ENCODE measurements around the gene MRPS24. TPM values are rescaled to one million over a fixed set of nuclear protein-coding genes. Genes with fewer than 3 reads are reported as not detected.

MRPS24 gene
- total and polyA plus RNA-seq, 2 experiments from 2014 or later, result 172 to 183 TPM

DNA sequence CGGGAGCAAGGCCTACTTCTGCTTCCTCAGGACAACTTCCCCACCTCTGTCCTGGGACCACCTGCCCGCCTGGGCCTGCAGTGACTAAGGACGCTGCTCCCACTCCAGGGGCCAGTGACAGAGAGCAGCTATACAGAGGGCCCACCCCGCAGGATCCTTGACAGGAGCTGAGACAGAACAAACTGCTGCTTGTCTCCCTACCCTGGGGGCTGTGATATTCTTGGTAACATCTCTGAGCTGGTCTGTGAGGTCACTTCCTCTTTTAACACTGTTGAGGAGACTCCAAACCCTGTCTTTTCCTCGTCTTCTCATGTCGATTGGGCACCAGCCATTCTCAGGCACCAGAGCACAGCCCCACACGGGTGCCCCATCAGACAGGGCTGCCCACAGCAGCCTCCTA, 6.9 kb upstream of the MRPS24 start:
- H3K36me3 ChIP-seq, result peaks cover 13% of the 10 kb centered on the region
- DNase-seq (ENCODE audit: low read depth in 1 of 2, low spot score in 1 of 2), result no peak
- TF ChIP-seq, protein P1, sequence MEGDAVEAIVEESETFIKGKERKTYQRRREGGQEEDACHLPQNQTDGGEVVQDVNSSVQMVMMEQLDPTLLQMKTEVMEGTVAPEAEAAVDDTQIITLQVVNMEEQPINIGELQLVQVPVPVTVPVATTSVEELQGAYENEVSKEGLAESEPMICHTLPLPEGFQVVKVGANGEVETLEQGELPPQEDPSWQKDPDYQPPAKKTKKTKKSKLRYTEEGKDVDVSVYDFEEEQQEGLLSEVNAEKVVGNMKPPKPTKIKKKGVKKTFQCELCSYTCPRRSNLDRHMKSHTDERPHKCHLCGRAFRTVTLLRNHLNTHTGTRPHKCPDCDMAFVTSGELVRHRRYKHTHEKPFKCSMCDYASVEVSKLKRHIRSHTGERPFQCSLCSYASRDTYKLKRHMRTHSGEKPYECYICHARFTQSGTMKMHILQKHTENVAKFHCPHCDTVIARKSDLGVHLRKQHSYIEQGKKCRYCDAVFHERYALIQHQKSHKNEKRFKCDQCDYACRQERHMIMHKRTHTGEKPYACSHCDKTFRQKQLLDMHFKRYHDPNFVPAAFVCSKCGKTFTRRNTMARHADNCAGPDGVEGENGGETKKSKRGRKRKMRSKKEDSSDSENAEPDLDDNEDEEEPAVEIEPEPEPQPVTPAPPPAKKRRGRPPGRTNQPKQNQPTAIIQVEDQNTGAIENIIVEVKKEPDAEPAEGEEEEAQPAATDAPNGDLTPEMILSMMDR (IDR thresholded peaks at IDR 0.05; ENCODE audit: low read depth, low read length), result no peak

DNA sequence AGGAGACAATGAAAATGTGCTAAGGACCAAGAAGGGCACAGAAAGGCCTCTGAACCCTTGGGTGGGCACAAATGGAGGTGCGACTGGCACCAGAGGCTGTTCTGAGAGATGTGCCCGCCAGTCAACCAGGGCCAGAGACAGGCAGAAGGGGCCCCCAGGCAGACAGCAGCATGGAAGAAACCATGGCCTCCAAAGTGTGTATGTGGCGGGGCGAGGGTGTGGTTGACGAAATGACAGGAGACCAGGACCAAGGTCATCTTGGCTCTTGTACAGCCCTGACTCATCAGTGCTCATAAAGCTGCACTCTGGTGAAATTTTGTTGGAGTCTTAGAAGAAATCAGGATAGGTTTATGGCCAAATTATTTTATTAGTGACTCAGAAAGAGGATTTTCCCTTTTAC, 4.0 kb upstream of the MRPS24 start:
- Histone ChIP-seq H3K4me3 (no peak overlapping the region), H3K27me3 (no peaks in the 10 kb centered on the region), H3K4me1 (ENCODE audit: low read depth) (peaks cover 24% of the 10 kb centered on the region), H3K27ac (peak overlapping the region; percentile 5), H3K9me3 (ENCODE audit: low read depth) (no peaks in the 10 kb centered on the region), H3K36me3 (peaks cover 10% of the 10 kb centered on the region)
- TF ChIP-seq, protein P1 (IDR thresholded peaks at IDR 0.05; ENCODE audit: low read depth, low read length), result no peak
- peak; percentile 30 to 65 for DNase-seq (ENCODE audit: low read depth in 1 of 2, low spot score in 1 of 2)

More for the DNA sequence above, 6.9 kb upstream of the MRPS24 start:
- Histone ChIP-seq H3K27me3 (no peaks in the 10 kb centered on the region), H3K27ac (no peak overlapping the region), H3K4me3 (no peak overlapping the region), H3K4me1 (ENCODE audit: low read depth) (peaks cover 16% of the 10 kb centered on the region), H3K9me3 (ENCODE audit: low read depth) (no peaks in the 10 kb centered on the region)

DNA sequence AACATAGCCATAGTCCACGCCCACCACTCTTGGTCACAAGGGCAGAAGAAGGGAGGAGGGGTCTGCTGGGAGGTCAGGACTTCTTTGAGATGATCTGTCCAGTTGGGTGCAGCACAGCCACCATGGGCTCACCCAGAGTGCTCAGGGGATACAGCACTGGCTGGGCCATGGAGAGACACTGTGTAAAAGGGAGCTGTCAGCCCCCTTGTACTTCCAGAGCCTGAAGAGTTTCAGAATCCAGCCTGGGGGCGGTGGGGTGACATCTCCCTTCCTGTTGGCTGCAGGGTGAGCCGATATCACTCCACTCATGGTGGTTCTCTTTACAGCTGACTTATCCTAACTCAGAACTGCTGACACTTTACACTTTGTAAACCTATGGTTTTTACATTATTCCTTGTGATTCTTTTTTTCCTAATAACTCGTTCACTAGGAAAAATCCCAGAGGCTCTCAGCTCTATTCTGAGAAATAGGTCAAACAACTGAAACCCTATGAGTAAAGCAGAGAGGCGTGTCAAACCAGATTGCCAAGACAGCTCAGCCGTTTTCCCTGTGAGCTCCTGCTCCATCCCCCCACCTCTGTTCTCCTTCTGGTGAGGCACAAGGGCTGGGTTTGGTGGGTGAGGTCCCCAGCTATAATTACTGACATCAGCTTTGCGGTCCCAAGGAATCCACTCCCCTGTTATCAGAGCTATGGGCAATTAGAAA, 3.2 kb upstream of the MRPS24 start:
- TF ChIP-seq, protein P1 (IDR thresholded peaks at IDR 0.05; ENCODE audit: low read depth, low read length), result no peak
- no peaks in the 10 kb centered on the region for H3K9me3 ChIP-seq (ENCODE audit: low read depth)
- H3K27me3 ChIP-seq, result no peaks in the 10 kb centered on the region
- H3K27ac ChIP-seq, result peak overlapping the region; percentile 1
- DNase-seq (ENCODE audit: low read depth in 1 of 2, low spot score in 1 of 2), result peak; percentile 7 to 76
- no peak overlapping the region for H3K4me3 ChIP-seq
- H3K36me3 ChIP-seq, result peaks cover 10% of the 10 kb centered on the region
- peaks cover 26% of the 10 kb centered on the region for H3K4me1 ChIP-seq (ENCODE audit: low read depth)

DNA sequence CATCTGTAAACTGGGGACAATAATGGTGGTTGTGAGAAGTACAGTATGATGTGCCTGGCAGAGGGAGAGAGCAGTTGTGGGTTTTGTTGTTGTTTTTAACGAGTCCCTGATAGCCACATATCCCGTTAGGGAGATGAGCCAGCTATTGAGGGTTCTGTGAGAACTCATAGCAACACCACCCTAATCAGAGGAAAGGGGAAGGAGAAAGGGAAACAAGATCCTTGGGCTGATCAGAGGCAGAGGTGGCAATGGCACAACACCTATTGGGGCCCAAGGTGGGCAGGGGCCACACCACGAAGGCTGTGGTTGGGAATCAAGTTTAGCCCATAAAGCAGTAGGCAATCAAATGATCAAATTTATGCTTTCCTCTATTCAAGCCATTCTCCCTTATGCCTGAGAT, 1.7 kb upstream of the MRPS24 start:
- DNase-seq (ENCODE audit: low read depth in 1 of 2, low spot score in 1 of 2), result no peak
- Histone ChIP-seq H3K9me3 (ENCODE audit: low read depth) (no peaks in the 10 kb centered on the region), H3K36me3 (peaks cover 7% of the 10 kb centered on the region), H3K4me1 (ENCODE audit: low read depth) (peaks cover 26% of the 10 kb centered on the region), H3K27ac (no peak overlapping the region), H3K4me3 (no peak overlapping the region), H3K27me3 (no peaks in the 10 kb centered on the region)
- TF ChIP-seq, protein P1 (IDR thresholded peaks at IDR 0.05; ENCODE audit: low read depth, low read length), result no peak

DNA sequence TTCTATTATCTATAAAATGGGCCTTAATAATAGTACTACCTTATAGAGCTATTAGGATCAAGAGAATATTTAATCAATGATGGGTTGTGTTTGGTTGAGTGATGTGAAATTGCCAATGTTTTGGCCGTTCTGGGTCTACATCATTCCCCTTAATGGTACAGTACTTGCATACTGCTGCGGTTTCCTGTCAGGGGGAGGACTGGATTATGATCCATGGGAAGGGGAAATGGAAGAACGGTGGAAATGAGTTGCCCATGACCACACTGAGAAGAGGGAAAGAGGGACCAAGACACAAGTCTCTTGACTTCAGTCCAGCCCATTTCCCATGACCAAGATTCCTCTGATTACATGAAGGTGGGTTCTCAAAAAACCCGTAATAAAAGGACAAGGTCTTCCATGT, 999 bp upstream of the MRPS24 start:
- TF ChIP-seq, protein P1 (IDR thresholded peaks at IDR 0.05; ENCODE audit: low read depth, low read length), result no peak
- no peak overlapping the region for H3K27ac ChIP-seq
- H3K27me3 ChIP-seq, result no peaks in the 10 kb centered on the region
- peaks cover 26% of the 10 kb centered on the region for H3K4me1 ChIP-seq (ENCODE audit: low read depth)
- no peak overlapping the region for H3K4me3 ChIP-seq
- no peaks in the 10 kb centered on the region for H3K9me3 ChIP-seq (ENCODE audit: low read depth)
- peaks cover 5% of the 10 kb centered on the region for H3K36me3 ChIP-seq
- no peak for DNase-seq (ENCODE audit: low read depth in 1 of 2, low spot score in 1 of 2)

Measured in cardiac muscle cell (in vitro differentiated cells and primary cell).